Thoracic aorta (tissue), 2 donors: Measurements from ENCODE around the gene TMEM115. TPM values are rescaled to one million over a fixed set of nuclear protein-coding genes. Genes with fewer than 3 reads are reported as not detected.

ENCODE experiments used
- ATAC-seq: fragments of 150-250 bp; one replicate; pipeline ENCODE4 v1.8.0; 2017; ENCODE audit warnings: low read depth; ENCODE audit not compliant: insufficient number of reproducible peaks, low FRiP score
- DNase-seq: peaks from one replicate; pipeline ENCODE4 v3.0.0-alpha.2; 2020; ENCODE audit warnings: low spot score
- H3K27ac ChIP-seq, 2 donors: fragments of 200-600 bp; sonication (generic); 1 replicate in 1 of 2; 2 replicates in 1 of 2; pipeline ENCODE4 v1.5.1; 2016; ENCODE audit warnings: mild to moderate bottlenecking in 2 of 2, moderate library complexity in 2 of 2
- H3K27me3 ChIP-seq: fragments of 200-600 bp; sonication (generic); replicated peaks from 2 replicates; pipeline ENCODE4 v1.6.0; 2016; ENCODE audit warnings: mild to moderate bottlenecking; ENCODE audit not compliant: insufficient read depth
- H3K36me3 ChIP-seq: fragments of 200-600 bp; sonication (generic); one replicate; pipeline ENCODE4 v1.5.1; 2016
- H3K4me1 ChIP-seq, 2 donors: fragments of 200-600 bp; sonication (generic); 1 replicate in 1 of 2; 2 replicates in 1 of 2; pipeline versions ENCODE4 v1.5.1 to v1.6.0; 2016; ENCODE audit warnings: low read depth in 2 of 2, mild to moderate bottlenecking in 1 of 2; ENCODE audit not compliant: control insufficient read depth in 1 of 2
- H3K4me3 ChIP-seq: fragments of 200-600 bp; sonication (generic); 2 replicates; pipeline ENCODE4 v1.5.1; 2016; ENCODE audit warnings: mild to moderate bottlenecking
- H3K9me3 ChIP-seq: fragments of 200-600 bp; sonication (generic); 2 replicates; pipeline ENCODE4 v1.5.1; 2016
- total RNA-seq, 2 donors: library from RNA; depleted of rRNA; stranded (reverse); fragments of >200 nt; gene quantifications; one replicate each; pipeline versions ENCODE4 v1.1.0 to v1.2.3, GENCODE V29; 2016
- TF ChIP-seq, protein P1 (sequence below): fragments of 200-600 bp; sonication (generic); IDR thresholded peaks from one replicate; pipeline ENCODE4 v1.5.1; 2019; ENCODE audit warnings: antibody characterized with exemption

TMEM115 gene
- total RNA-seq, 2 donors from 2014 or later: 55.0 to 57.7 TPM

DNA sequence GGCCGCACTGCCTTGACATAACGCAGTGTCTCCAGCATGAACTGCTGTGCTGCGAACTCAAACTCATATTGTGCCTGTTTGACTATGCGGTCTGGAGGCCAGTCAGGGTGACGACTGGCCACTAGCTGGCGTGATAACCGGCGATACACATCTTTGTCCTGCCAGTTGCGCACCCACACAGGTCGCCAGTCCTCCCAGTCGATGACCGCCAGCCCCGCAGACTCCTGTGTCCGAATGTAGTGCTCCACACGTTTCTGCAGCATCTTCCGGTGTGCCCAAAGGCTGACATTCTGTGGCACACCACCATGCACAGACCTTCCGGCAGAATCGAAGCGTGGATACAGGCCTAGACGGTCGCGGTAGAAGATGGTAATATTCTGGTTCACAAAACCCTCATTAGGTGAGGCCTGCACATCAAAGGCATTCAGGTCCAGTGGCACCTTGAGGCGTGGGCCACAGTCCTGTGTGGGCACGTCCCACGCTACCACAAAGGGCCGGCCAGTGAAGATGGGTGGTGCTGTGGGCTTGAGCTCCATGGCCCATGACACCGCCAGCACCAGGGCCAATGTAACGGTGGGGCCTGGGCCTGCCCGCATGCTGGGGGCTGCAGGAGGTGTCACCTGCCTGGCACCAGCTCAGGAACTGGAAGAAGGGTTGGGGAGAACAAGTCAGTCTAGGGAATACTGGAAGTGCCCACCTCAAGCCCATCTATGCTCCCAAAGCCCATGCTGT, 39.3 kb downstream of the TMEM115 start:
- ATAC-seq (no peak), DNase-seq (no peak)
- H3K27me3 ChIP-seq: no peaks in the 10 kb centered on the region
- H3K27ac ChIP-seq: peak overlapping the region; percentile 91 to 97
- H3K4me1 ChIP-seq: peaks cover 26 to 44% of the 10 kb centered on the region in 2 donors
- H3K9me3 ChIP-seq: no peaks in the 10 kb centered on the region
- H3K36me3 ChIP-seq: peaks cover 4% of the 10 kb centered on the region
- peak overlapping the region; percentile 73 for H3K4me3 ChIP-seq
- TF ChIP-seq, protein P1, sequence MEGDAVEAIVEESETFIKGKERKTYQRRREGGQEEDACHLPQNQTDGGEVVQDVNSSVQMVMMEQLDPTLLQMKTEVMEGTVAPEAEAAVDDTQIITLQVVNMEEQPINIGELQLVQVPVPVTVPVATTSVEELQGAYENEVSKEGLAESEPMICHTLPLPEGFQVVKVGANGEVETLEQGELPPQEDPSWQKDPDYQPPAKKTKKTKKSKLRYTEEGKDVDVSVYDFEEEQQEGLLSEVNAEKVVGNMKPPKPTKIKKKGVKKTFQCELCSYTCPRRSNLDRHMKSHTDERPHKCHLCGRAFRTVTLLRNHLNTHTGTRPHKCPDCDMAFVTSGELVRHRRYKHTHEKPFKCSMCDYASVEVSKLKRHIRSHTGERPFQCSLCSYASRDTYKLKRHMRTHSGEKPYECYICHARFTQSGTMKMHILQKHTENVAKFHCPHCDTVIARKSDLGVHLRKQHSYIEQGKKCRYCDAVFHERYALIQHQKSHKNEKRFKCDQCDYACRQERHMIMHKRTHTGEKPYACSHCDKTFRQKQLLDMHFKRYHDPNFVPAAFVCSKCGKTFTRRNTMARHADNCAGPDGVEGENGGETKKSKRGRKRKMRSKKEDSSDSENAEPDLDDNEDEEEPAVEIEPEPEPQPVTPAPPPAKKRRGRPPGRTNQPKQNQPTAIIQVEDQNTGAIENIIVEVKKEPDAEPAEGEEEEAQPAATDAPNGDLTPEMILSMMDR: no peak

- TF ChIP-seq, protein P1: no peak
- ATAC-seq: no peak
- H3K4me1 ChIP-seq: peaks cover 26 to 44% of the 10 kb centered on the region in 2 donors
- H3K36me3 ChIP-seq: peaks cover 4% of the 10 kb centered on the region
- no peaks in the 10 kb centered on the region for H3K9me3 ChIP-seq
- no peak overlapping the region for H3K27ac ChIP-seq
- H3K4me3 ChIP-seq: peak overlapping the region; percentile 73
- no peak for DNase-seq
- H3K27me3 ChIP-seq: no peaks in the 10 kb centered on the region
Measured at GRCh38 chr3:50319181-50319893, 40.0 kb downstream of the TMEM115 start.

- TF ChIP-seq, protein P1: no peak
- DNase-seq (no peak), ATAC-seq (no peak)
- Histone ChIP-seq H3K9me3 (no peaks in the 10 kb centered on the region), H3K4me1 (peaks cover 26 to 39% of the 10 kb centered on the region in 2 donors), H3K27ac (no peak overlapping the region), H3K4me3 (no peak overlapping the region), H3K36me3 (peaks cover 4% of the 10 kb centered on the region), H3K27me3 (no peaks in the 10 kb centered on the region)
Measured at GRCh38 chr3:50318615-50319014, 40.7 kb downstream of the TMEM115 start.

GRCh38 chr3:50318163-50318562, 41.2 kb downstream of the TMEM115 start:
- Histone ChIP-seq H3K4me3 (no peak overlapping the region), H3K4me1 (peaks cover 26 to 39% of the 10 kb centered on the region in 2 donors), H3K9me3 (no peaks in the 10 kb centered on the region), H3K27me3 (no peaks in the 10 kb centered on the region), H3K27ac (no peak overlapping the region), H3K36me3 (peaks cover 4% of the 10 kb centered on the region)
- no peak for DNase-seq
- TF ChIP-seq, protein P1: no peak
- no peak for ATAC-seq

GRCh38 chr3:50317300-50317699, 42.0 kb downstream of the TMEM115 start:
- no peak overlapping the region for H3K27ac ChIP-seq
- H3K27me3 ChIP-seq: no peaks in the 10 kb centered on the region
- no peak overlapping the region for H3K4me3 ChIP-seq
- peaks cover 22 to 37% of the 10 kb centered on the region in 2 donors for H3K4me1 ChIP-seq
- H3K9me3 ChIP-seq: no peaks in the 10 kb centered on the region
- DNase-seq: no peak
- TF ChIP-seq, protein P1: no peak
- no peak for ATAC-seq
- H3K36me3 ChIP-seq: peaks cover 4% of the 10 kb centered on the region
